SK-N-SH treated with all-trans-retinoic acid at 6 μM for 48 hours (cell line): ENCODE results near the gene RAB30.
"Not testable (repeated sequence)": the region's sequence is repeated elsewhere in the genome, so short reads cannot be mapped to it uniquely, and the experiment has no call there.

Source experiments
- ATAC-seq: fragments of 200-7000 bp; cut with Tn5 transposase; 3 replicates; pipeline ENCODE4 v1.9.1; 2020; ENCODE audit warnings: mild to moderate bottlenecking, moderate library complexity
- ESRRG ChIP-seq: fragments of 250-450 bp; sonication (Bioruptor Pico); IDR thresholded peaks from 2 replicates; pipeline ENCODE4 v1.6.1; 2021; ENCODE audit warnings: mild to moderate bottlenecking
- GLIS3 ChIP-seq: fragments of 250-450 bp; sonication (Bioruptor Pico); IDR thresholded peaks from 2 replicates; pipeline ENCODE4 v1.5.0; 2020; ENCODE audit warnings: mild to moderate bottlenecking, moderate library complexity
- ISL1 ChIP-seq: fragments of 250-450 bp; sonication (Bioruptor Pico); IDR thresholded peaks from 2 replicates; pipeline ENCODE4 v2.1.2; 2022; ENCODE audit warnings: mild to moderate bottlenecking, moderate library complexity
- OSR1 ChIP-seq: fragments of 250-450 bp; sonication (Bioruptor Pico); IDR thresholded peaks from 2 replicates; pipeline ENCODE4 v1.8.0; 2022; ENCODE audit warnings: moderate library complexity, mild to moderate bottlenecking, inconsistent platforms
- PPARA ChIP-seq: fragments of 250-450 bp; sonication (Bioruptor Pico); IDR thresholded peaks from 2 replicates; pipeline ENCODE4 v1.5.0; 2020; ENCODE audit warnings: mild to moderate bottlenecking, borderline replicate concordance
- RARB ChIP-seq: fragments of 250-450 bp; sonication (Bioruptor Pico); IDR thresholded peaks from 2 replicates; pipeline ENCODE4 v1.8.0; 2021; ENCODE audit warnings: mild to moderate bottlenecking, moderate library complexity
- SNAI2 ChIP-seq: fragments of 250-450 bp; sonication (Bioruptor Pico); IDR thresholded peaks from 2 replicates; pipeline ENCODE4 v1.5.0; 2020; ENCODE audit warnings: mild to moderate bottlenecking, moderate library complexity
- TCF4 ChIP-seq: fragments of 250-450 bp; sonication (Bioruptor Pico); IDR thresholded peaks from 2 replicates; pipeline ENCODE4 v1.8.0; 2021; ENCODE audit warnings: mild to moderate bottlenecking, moderate library complexity, borderline replicate concordance
- TOX ChIP-seq: fragments of 250-450 bp; sonication (Bioruptor Pico); IDR thresholded peaks from 2 replicates; pipeline ENCODE4 v1.8.0; 2021; ENCODE audit warnings: mild to moderate bottlenecking, moderate library complexity, borderline replicate concordance
- ZC3H10 ChIP-seq: fragments of 250-450 bp; sonication (Bioruptor Pico); IDR thresholded peaks from 2 replicates; pipeline ENCODE4 v1.5.1; 2021; ENCODE audit warnings: mild to moderate bottlenecking, moderate library complexity
- ZNF70 ChIP-seq: fragments of 450-650 bp; formaldehyde crosslinking; IDR thresholded peaks from 2 replicates; pipeline ENCODE4 v1.5.0; 2020; ENCODE audit warnings: mild to moderate bottlenecking, moderate library complexity
- ZNF8 ChIP-seq: fragments of 450-650 bp; formaldehyde crosslinking; IDR thresholded peaks from 2 replicates; pipeline ENCODE4 v1.5.0; 2020; ENCODE audit warnings: mild to moderate bottlenecking, moderate library complexity
- TF ChIP-seq, protein P1 (sequence below): fragments of 250-450 bp; sonication (Bioruptor Pico); IDR thresholded peaks from 2 replicates; pipeline ENCODE4 v1.5.1; 2021; ENCODE audit warnings: mild to moderate bottlenecking, moderate library complexity
- TF ChIP-seq, protein P2 (sequence below): fragments of 250-450 bp; sonication (Bioruptor Pico); IDR thresholded peaks from 2 replicates; pipeline ENCODE4 v1.8.0; 2021; ENCODE audit warnings: low read depth, mild to moderate bottlenecking, moderate library complexity, borderline replicate concordance
- TF ChIP-seq, protein P3 (sequence below): fragments of 250-450 bp; sonication (Bioruptor Pico); IDR thresholded peaks from 2 replicates; pipeline ENCODE4 v1.5.1; 2020; ENCODE audit warnings: low read depth, mild to moderate bottlenecking, moderate library complexity

The RAB30 gene

DNA sequence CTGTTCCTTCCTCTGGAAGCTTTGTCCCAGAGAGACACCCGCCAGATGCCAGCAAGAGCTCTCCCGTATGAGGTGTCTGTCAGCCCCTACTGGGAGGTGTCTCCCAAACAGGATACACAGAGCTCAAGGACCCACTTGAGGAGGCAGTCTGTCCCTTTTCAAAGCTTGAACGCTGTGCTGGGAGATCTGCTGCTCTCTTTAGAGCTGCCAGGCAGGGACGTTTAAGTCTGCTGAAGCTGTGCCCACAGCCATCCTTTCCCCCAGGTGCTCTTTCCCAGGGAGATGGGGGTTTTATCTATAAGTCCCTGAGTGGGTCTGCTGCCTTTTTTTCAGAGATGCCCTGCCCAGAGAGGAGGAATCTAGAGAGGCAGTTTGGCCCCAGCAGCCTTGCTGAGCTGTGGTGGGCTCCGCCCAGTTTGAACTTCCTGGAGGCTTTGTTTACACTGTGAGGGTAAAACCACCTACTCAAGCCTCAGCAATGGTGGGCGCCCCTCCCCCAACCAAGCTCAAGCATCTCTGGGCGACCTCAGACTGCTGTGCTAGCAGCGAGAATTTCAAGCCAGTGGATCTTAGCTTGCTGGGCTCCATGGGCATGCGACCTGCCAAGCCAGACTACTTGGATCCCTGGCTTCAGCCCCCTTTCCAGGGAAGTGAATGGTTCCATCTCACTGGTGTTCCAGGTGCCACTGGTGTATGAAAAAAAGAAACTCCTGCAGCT lies 115.8 kb downstream of the RAB30 start:
- not testable (repeated sequence) for ATAC-seq

DNA sequence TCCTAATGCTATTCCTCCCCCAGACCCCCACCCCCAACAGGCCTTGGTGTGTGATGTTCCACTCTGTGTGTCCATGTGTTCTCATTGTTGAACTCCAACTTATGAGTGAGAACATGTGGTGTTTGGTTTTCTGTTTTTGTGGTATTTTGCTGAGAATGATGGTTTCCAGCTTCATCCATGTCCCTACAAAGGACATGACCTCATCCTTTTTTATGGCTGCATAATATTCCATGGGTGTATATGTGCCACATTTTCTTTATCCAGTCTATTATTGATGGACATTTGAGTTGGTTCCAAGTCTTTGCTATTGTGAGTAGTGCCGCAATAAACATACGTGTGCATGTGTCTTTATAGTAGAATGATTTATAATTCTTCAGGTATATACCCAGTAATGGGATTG lies 121.2 kb downstream of the RAB30 start:
- ATAC-seq: not testable (repeated sequence)

DNA sequence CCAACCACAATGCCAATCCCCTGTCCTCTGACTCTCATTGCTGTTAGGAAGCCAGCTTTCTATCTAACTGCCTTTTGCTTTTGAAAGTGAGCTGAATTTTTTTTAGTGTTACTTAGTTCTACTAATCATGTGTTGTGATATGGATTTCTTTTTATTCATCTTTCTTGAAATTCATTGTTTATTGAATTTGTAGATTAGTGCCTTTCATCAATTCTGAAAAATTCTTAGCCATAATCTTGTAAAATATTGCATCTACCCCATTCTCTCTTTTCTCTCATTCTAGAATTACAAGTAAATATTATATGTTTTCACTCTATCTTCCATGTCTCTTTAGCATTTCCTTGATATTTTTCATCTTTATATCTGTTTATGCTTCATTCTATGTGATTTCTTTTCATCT lies 122.3 kb downstream of the RAB30 start:
- ATAC-seq: no peak
- TF ChIP-seq SNAI2 (CRISPR knock-in tag) (no peak), TCF4 (no peak), ESRRG (CRISPR knock-in tag) (no peak), ISL1 (CRISPR knock-in tag) (no peak)
- TF ChIP-seq, protein P1, sequence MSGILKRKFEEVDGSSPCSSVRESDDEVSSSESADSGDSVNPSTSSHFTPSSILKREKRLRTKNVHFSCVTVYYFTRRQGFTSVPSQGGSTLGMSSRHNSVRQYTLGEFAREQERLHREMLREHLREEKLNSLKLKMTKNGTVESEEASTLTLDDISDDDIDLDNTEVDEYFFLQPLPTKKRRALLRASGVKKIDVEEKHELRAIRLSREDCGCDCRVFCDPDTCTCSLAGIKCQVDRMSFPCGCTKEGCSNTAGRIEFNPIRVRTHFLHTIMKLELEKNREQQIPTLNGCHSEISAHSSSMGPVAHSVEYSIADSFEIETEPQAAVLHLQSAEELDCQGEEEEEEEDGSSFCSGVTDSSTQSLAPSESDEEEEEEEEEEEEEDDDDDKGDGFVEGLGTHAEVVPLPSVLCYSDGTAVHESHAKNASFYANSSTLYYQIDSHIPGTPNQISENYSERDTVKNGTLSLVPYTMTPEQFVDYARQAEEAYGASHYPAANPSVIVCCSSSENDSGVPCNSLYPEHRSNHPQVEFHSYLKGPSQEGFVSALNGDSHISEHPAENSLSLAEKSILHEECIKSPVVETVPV (CRISPR knock-in tag): no peak

DNA sequence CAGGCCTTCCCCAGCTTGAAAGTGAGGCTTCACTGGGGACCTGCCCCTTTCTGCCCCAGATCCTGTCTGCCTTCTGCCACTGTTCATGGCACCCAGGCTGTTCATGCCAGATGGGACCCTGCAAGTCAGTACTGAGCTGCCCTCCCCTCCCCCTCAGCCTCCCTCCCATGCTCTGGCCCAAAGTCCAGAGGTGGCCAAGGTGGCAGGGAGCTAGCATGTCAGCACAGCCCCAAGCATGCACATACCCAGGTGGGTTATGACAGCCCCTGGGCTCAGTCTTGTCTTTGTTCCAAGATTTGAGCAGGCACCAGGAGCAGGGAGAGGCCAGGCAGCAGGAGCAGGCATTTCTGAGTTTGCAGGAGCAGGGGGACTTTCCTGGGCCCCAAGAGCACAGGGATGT lies 126.0 kb downstream of the RAB30 start:
- no peak for TF ChIP-seq TOX
- TF ChIP-seq, protein P2, sequence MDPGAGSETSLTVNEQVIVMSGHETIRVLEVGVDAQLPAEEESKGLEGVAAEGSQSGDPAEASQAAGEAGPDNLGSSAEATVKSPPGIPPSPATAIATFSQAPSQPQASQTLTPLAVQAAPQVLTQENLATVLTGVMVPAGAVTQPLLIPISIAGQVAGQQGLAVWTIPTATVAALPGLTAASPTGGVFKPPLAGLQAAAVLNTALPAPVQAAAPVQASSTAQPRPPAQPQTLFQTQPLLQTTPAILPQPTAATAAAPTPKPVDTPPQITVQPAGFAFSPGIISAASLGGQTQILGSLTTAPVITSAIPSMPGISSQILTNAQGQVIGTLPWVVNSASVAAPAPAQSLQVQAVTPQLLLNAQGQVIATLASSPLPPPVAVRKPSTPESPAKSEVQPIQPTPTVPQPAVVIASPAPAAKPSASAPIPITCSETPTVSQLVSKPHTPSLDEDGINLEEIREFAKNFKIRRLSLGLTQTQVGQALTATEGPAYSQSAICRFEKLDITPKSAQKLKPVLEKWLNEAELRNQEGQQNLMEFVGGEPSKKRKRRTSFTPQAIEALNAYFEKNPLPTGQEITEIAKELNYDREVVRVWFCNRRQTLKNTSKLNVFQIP (CRISPR knock-in tag): no peak
- no peak for TF ChIP-seq OSR1 (CRISPR knock-in tag)
- TF ChIP-seq ZNF70 (CRISPR knock-in tag): no peak
- TF ChIP-seq TCF4: no peak
- TF ChIP-seq RARB: no peak
- TF ChIP-seq, protein P3, sequence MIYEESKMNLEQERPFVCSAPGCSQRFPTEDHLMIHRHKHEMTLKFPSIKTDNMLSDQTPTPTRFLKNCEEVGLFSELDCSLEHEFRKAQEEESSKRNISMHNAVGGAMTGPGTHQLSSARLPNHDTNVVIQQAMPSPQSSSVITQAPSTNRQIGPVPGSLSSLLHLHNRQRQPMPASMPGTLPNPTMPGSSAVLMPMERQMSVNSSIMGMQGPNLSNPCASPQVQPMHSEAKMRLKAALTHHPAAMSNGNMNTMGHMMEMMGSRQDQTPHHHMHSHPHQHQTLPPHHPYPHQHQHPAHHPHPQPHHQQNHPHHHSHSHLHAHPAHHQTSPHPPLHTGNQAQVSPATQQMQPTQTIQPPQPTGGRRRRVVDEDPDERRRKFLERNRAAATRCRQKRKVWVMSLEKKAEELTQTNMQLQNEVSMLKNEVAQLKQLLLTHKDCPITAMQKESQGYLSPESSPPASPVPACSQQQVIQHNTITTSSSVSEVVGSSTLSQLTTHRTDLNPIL (CRISPR knock-in tag): no peak
- TF ChIP-seq, protein P1 (CRISPR knock-in tag): no peak
- no peak for TF ChIP-seq PPARA (CRISPR knock-in tag)
- ATAC-seq: no peak

DNA sequence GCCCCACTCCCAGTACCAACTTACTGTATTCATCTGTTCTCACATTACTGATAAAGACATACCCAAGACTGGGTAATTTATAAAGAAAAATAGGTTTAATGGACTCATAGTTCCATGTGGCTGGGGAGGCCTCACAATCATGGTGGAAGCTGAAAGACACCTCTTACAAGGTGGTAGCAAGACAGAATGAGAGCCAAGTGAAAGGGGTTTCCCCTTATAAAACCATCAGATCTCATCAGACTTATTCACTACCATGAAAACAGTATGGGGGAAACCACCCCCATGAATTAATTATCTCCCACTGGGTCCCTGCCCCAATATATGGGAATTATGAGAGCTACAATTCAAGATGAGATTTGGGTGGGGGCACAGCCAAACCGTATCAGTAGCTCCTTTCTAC lies 126.7 kb downstream of the RAB30 start:
- ATAC-seq: not testable (repeated sequence)

DNA sequence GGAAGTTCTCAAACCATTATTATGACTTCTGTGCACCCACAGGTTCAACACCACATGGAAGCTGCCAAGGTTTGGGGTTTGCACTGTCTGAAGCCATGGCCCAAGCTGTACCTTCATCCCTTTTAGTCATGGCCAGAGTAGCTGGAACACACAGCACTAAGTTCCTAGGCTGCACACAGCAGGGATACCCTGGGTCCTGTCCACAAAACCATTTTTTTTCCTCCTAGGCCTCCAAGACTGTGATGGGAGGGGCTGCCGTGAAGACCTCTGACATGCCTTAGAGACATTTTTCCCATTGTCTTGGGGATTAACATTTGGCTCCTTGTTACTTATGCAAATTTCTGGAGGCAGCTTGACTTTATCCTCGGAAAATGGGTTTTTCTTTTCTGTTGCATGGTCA lies 127.5 kb downstream of the RAB30 start:
- no peak for TF ChIP-seq TCF4
- TF ChIP-seq ESRRG (CRISPR knock-in tag): no peak
- ATAC-seq: no peak

DNA sequence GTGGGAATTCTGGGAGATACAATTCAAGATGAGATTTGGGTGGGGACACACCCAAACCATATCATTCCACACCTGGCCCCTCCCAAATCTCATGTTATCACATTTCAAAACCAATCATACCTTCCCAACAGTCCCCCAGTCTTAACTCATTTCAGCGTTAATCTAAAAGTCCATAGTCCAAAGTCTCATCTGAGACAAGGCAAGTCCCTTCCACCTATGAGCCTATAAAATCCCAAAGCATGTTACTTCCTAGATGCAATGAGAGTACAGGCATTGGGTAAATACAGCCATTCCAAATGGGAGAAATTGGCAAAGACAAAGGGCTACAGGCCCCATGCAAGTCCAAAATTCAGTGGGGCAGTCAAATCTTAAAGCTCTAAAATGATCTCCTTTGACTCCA lies 128.3 kb downstream of the RAB30 start:
- ATAC-seq: not testable (repeated sequence)

DNA sequence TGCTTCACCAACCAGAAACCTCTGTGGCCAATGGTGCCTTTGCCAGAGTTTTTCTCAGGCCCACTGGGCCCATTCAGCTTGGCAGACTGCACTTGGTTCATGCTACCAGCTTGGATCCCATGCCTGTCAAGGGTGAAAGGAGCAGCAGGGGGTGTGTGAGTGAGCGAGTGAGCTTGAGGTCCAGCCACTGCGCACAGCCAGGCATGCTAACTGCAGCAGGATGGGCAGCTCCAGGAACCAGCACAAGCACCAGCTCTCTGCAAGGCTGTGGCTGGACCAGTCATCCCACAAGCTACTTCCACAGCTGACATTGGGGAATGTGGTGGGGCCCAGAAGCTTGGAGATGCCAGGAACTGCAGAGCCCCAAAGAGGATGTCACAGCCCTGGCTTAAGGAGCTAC lies 129.3 kb downstream of the RAB30 start:
- TF ChIP-seq ZNF70 (CRISPR knock-in tag) (no peak), ZNF8 (CRISPR knock-in tag) (no peak), TCF4 (no peak), GLIS3 (CRISPR knock-in tag) (no peak), ZC3H10 (CRISPR knock-in tag) (no peak), TOX (no peak), ESRRG (CRISPR knock-in tag) (no peak)
- ATAC-seq: no peak
